GM19467 (cell line): ENCODE results near the gene APOB.
"Not testable (repeated sequence)": the region's sequence is repeated elsewhere in the genome, so short reads cannot be mapped to it uniquely, and the experiment has no call there.

Experiments
- ATAC-seq: cut with Tn5 transposase; IDR thresholded peaks from one replicate; pipeline ENCODE4 v1.9.1; 2021; ENCODE audit warnings: mild to moderate bottlenecking, moderate library complexity; ENCODE audit not compliant: unreplicated experiment

Gene APOB

DNA sequence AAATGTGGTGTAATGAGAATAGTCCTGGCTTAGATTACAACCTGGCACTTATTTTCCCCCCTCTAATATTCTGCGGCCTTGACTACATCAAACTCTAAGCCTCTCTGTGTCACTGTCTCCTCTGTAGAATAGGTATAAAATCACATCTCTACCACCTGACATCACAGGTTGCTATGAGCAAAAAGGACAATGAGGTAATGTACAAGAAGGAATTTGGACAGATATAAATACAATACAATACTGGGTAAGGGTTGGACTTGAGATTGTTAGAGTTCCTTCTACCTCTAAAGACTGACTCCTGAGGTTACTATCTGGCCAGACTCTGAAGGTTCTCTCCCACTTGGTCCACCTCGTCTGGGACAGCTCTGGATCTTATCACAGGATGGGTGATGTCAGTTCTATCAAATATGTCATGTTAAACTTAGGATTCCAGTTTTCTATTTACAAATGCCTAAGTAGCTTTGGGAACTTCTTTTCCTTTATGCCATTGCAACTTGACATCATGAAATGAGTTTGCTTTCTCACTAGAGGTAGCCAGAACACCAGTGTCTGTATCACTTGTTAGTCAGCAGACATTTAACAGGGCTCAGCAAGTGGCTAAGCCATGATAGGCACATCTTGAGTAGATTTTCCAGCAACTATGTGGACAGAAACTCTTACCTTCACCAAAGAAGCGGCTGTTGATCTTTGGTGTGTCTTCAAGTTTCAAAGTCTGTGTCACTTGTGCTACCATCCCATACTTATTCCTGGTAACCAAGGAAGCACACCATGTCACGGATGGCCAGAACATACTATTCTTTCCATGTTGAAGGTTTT is 9.5 kb downstream of the APOB start:
- ATAC-seq, result no peak

DNA sequence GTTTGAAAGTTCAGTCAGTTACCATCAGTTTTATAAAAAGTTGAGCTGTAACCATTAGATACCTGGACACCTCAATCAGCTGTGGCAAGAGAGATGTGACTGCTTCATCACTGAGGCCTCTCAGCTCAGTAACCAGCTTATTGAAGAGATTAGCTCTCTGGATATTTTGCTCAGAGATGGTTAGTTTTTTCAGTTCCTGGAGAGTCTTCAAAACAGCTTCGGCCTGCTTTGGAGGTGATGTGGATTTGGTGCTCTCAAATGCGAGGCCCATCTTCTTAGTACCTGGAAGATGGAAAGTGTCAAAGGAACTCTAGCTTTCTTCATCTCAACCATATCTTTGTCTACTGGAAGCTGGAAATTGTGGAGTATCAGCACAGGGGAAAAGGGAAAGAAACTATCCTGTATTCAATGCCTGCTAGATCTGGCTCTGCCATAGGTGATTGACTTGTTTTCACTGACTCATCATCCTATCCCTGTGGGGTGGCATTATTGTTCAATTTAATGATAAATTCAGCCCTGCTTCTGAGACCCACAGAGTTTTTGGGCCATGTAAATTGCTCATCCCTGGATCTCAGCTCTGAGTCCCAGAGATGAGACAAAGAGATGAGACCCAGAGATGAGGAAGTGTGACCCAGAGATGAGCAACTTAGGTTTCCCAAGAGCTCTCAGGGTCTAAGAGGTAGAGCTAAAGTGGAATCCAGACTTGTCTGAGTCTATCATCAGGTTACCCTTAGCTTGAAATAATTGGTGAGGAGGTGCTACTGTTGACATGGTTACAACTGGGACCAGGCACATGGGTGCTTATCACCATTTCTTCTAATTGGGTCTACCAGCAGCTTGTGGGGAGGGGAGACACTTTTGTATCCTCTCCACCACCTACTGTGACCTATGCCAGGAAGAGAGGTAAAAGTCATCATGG is 10.4 kb downstream of the APOB start:
- ATAC-seq, result no peak

DNA sequence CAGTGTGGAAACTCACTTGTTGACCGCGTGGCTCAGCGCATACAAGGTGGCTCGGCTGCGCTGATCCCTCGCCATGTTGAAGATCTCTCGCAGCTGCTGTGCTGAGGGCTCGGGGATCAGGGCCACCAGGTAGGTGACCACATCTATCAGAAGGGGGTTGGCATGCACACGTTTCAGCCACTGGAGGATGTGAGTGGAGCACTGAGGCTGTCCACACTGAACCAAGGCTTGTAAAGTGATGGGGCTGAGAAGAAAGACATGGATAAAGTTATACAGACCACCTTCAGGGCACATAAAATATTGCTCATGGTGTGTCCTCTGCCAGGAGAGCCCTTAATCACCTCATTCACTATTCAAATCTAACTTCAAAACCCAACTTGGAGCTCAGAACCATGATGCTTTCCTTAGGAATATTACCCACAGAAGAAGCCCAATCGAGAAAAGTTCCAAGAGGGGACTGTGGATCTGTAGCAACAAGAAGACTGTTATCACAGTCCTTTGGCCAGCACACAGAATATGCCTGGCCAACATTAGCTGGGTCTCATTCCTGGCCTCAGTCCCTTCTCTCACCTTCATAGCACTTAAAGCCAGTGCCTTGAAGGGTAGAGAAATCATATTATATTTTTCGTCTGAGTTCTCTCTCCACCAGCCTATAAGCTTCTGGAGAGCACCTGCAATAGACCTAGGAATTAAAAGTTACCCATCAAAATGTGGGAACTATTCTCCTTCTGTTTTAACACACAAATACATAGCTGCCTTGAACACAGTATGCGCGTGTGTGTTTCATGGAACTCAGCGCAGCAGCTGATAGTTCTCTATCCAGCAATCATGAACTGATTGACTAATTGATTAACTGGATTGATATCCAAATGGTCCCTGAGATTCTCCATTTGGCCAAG is 11.3 kb downstream of the APOB start:
- ATAC-seq, result no peak

DNA sequence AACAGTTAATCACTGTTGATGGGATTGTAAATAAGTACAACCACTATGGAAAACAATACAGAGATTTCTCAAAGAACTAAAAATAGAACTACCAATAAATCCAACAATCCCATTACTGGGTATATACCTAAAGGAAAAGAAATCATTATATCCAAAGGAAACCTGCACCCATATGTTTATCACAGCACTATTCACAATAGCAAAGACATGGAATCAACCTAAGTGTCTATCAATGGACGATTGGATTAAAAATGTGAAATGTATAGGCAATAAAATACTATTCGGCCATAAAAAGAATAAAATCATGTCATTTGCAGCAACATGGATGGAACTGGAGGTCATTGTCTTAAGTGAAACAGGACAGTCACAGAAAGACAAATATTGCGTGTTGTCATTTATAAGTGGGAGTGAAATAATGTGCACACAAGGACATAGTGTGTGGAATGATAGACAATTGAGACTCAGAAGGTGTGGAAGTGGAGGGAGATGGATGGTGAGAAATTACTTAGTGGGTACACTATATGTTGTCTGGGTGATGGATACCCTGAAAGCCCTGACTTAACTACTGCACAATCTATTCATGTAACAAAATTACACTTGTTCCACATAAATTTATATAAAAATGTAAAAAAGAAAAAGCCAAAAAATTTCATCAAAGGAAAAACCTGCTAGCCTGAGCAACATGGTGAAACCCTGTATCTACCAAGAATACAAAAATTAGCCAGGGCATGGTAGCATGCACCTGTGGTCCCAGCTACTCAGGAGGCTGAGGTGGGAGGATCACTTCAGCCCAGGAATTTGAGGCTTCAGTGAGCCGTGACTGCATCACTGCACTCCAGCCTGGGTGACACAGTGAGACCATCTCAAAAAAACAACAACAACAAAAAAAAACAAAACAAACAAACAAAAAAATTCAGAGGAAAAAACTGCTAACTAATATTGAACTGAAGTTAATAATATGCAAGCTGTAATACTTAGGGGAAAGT is 12.6 kb downstream of the APOB start:
- ATAC-seq, result no peak

DNA sequence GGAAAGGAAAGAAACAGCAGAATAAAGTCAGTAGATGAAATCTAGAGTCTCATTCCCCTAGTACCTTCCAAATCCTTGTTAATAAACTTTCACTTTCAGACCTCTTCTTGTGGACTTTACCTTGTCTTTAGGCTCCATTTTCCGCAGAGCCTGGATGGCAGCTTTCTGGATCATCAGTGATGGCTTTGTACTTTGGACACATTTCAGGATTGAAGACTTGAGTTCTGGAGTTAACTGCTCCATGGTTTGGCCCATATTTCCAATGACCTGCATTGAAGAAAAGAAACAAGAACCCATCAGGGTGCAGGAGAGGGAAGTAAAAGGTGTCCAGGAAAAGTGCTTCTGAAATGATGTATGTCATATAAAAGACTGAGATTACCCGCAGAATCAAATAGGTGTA is 14.4 kb downstream of the APOB start:
- no peak for ATAC-seq

DNA sequence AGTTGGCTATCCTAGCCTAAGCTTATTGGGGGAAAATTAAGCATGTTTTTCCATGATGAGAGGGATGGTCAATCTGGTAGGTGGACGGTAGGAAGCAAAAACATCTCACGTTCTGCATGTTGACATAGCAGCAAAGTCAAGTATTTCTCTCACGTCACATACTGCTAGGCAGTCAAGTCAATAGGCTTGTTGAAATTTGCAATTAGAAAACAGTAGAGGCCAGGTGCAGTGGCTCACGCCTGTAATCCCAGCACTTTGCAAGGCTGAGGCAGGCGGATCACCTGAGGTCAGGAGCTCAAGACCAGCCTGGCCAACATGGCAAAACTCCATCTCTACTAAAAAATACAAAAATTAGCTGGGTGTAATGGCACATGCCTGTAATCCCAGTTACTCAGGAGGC is 14.9 kb downstream of the APOB start:
- ATAC-seq, result not testable (repeated sequence)

DNA sequence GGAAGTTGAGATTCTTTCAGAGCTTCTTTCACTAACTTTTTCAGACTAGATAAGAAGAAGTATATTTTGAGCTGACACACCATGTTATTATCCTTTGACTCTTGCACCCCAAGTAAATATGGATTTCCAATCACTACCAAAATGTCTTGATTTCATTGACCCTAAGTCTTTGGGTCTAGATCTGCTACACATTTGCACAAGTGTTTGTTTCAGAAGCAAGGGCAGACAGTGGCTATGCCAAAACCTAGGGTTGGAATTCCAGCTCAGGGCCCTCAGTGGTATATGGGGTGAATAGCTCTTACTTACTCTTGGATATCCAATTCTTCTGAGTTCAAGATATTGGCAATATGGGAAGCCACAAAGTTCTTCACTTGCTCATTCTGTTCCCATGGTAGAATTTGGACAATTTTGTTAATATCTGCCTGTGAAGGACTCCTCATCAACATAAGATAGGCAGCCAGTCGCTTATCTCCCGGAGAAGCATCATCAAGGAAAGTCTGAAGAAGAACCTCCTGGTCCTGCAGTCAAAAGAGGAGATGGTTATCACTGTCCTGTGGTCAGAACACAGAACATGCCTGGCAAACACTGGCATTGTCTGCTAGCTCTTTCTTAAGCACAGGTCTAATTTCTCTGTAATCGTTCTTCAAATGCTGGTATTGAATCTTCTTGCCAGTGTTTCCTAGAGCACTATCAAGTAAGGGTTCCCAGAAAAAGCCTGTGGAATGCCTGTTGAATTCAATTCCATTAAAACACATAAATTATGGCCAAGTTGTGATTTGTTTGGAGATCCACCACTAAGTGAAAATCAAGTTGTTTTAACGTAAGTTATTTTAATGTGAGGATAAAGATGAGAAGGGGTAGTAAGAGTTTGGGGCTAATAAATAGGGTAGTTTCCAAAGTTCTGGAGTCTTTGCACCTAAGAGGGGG is 15.6 kb downstream of the APOB start:
- ATAC-seq, result no peak

DNA sequence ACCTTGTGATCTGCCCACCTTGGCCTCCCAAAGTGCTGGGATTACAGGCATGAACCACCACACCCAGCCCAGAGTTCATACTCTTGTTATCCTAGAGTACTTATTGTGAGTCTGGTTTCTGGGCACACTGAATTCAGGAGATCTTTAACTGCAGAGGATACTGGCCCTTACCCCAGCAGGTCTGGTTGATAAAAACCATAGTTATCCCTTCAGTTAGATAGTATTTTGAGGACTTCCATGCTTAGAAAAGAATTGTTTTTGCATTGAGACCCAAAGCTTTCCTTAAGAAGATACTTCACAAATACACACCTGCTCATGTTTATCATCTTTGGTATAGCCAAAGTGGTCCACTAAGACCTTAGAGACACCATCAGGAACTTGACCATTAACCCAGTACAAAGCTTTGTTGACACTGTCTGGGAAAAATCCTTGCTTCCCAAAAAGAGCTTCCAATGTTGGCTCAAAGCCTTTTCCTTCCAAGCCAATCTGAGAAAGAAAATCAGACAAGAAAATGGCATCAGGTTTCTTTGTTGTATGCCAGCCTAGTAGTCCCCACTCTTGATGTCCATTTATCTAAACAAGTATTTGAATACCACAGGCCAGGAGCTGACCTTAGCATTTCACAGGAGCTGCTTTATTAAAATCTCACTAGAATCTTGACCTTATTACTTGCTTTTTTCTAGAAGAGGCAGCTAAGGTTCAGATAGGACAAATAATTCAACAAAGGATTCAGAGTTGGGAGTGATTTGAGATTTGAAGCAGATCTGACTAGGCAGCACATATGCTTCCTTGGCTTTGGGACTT is 17.2 kb downstream of the APOB start:
- no peak for ATAC-seq

DNA sequence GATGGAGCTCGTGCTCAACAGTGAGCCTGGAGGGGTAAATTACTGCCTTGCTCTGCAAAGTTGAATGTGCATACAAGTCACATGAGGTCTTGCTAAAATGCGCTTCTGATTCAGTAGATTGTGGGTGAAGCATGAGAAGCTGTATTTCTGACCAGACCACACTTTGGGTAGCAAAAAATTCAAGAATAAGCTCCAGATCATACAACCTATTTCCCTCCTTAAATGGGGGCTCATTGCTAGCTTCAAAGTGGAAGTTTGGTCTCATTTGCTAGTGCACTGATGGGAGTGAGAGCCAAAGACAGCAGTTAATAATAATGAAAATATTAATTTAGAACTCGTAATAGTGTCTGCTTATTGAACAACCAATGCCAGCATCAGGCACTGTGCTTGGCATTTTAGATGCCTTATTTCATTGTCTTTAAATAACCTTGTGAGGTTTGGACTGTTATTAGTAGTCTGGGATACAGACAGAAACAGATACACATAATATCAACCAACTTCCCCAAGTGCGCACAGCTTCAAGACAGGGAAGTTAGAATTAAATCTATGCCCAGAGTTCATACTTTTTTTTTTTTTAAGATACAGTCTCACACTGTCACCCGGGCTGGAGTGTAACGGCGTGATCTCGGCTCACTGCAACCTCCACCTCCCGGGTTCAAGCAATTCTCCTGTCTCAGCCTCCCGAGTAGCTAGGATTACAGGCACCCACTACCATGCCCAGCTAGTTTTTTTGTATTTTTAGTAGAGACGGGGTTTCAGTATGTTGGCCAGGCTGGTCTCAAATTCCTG is 18.0 kb downstream of the APOB start:
- ATAC-seq, result no peak

DNA sequence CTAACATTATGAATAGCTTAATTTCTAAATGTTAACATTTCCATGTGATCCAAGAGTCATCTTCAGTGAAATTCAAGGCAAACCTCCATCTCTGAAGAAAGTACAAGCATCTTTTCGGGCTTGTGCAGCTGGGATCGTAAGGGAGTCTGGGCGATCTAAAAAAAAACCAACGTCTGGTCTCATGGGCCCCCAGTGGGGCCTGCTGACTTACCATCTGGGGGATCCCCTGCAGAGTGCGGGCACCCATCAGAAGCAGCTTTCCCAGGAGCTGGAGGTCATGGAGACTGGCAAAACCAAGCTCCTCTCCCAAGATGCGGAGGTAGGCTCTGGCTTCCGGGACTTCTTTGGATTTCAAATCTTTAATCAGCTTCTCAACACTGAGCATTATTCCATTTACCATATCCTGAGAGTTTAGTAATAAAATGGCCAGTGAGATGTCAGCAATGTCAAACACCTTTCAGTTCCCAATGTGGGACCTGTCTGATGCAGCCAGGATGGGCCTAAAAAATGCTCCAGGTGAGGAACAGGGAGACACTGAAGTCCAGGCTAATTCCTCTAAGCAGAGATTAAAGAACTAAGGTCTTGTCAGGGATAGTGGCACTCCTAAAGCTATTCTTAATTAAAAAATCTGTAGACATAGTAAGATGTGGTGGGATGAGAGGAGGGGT is 19.0 kb downstream of the APOB start:
- no peak for ATAC-seq

DNA sequence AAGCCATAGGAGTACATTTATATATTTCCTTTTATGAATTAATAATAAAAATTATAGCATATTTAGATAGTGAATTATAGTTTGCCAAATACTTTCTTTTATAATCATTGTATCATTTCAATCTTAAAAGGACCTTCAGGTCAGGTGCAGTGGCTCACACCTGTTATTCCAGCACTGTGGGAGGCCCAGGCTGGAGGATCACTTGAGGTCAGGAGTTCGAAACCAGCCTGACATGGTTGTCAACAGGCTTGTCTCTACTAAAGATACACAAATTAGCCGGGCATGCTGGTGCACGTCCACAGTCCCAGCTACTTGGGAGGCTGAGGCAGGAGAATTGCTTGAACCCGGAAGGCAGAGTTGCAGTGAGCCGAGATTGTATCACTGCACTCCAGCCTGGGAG is 19.7 kb downstream of the APOB start:
- no peak for ATAC-seq

DNA sequence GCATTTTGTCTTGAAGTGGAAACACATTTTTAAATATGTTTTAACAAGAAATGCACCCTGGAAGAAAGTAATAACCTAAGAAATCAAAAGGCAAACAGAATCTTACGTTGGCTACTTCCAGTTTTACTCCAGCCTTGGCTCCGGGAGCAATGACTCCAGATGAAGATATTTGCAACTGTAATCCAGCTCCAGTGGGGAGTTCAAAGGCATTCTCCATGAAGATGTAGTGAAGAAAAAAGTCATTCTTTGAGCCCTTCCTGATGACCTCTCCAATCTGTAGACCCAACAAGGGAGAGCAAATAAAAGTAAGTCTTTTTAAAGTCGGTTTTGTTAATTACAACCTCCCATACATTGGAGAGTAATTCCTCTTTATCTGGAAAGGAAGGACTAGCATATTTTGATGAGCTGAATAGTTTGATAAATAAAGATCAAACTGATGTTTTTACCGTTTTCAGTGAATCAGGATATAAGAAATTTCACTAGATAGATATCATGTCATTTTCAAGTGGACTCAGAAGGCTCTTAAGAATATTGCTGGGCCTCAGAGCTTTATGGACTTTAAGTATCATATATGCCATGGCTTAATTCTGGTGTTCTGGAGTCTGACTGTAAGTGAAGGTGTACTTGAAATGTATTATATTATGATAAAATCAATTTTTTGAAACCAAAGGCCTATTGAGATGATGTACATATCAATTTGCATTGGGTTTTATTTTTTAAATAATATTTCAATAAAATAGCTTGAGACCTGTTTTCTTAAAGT is 20.3 kb downstream of the APOB start:
- no peak for ATAC-seq

DNA sequence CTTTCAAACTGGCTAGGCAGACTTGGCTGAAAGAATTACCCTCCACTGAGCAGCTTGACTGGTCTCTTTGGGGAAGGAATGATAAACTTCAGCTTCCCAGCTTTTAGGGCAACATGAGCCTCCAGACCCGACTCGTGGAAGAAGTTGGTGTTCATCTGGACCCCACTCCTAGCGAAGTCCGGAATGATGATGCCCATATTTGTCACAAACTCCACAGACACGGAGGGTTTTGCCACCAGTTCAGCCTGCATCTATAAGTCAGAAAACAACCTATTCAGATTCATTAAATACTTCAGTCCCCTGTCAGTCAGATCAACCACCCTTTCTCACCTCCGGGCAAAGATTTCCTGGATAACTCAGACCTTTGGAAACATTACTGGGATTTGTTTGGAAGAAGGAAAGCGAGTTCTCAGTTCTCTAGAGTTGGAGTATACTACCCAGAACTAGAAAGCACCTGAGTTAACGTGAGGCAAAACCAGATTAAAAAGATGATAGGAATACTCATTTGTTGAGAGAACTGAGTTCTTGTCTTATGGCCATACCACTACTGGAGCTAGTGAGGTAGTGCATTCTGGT is 21.0 kb downstream of the APOB start:
- ATAC-seq, result no peak

DNA sequence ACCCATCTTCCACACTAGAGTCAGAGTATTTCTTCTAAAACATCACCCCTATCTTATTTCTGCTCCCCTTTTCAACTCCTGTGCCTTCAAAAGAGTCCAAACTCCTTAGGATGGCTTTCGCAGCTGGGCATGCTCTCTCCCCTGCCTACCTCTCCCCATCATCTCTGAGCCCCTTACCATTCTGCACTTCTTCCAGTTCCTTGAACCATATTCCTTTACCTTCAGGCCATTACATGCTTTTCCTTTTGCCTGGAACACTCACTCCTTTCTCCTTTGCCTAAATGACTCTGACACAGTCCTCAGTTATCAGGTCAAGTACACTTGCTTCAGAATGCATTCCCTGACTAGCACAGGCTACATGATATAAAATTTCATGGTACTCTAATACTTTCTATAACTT is 22.4 kb downstream of the APOB start:
- no peak for ATAC-seq

DNA sequence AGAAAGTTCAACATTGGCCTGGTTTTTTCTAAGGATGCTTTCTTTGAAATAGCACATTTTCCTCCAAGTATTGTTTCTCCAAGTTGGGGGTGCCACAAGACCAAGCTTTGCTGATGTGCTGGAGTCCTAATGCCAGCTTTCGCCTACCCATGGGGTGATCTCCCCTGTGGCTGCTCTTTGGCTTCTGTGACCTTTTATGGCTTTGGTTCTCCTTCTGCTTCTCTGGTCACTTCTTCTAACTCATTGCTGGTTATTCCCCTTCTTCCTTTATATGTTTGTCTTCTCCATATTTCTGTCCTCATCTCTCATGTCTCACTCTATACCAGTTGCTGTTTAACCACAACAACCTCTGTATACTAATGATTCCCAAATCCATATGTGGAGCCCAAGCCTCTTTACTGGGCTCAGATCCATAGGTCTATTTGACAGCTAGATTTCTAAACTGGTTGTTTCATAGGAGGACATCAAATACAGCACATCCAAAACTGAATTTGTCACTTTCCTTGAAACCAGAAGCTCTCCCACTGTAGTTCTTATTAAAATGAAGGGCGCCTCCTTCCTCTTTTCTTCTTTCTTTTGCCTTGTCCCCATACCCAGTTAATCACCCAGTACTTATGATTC is 23.1 kb downstream of the APOB start:
- no peak for ATAC-seq
